GM12878 (cell line): ENCODE data around the gene CMTM2. TPM values are rescaled to one million over a fixed set of nuclear protein-coding genes. Genes with fewer than 3 reads are reported as not detected.

Experiments
- ATF2 ChIP-seq: IDR thresholded peaks from 2 replicates; pipeline ENCODE4 v1.6.1; 2012; ENCODE audit warnings: low read length, inconsistent platforms
- CTCF ChIP-seq, 3 experiments: IDR thresholded peaks in 2 of 3; conservative IDR thresholded peaks in 1 of 3; 2 replicates each; pipeline ENCODE4 v1.5.1; 2011; ENCODE audit warnings: low read depth in 3 of 3, low read length in 3 of 3, mild to moderate bottlenecking in 3 of 3, control low read depth in 2 of 3, moderate library complexity in 2 of 3, inconsistent platforms in 1 of 3, mixed read lengths in 1 of 3; ENCODE audit not compliant: control insufficient read depth in 2 of 3, insufficient read depth in 1 of 3; ENCODE audit errors: extremely low read depth in 1 of 3
- DPF2 ChIP-seq: fragments of 450-650 bp; IDR thresholded peaks from 2 replicates; pipeline ENCODE4 v1.6.1; 2017; ENCODE audit warnings: mild to moderate bottlenecking
- GATAD2B ChIP-seq: fragments of 450-650 bp; conservative IDR thresholded peaks from 2 replicates; pipeline ENCODE4 v1.6.1; 2017; ENCODE audit warnings: low read depth, mild to moderate bottlenecking, moderate library complexity
- IKZF1 ChIP-seq: fragments of 450-650 bp; conservative IDR thresholded peaks from 2 replicates; pipeline ENCODE4 v1.6.1; 2017; ENCODE audit warnings: antibody characterized with exemption, mild to moderate bottlenecking
- KDM1A ChIP-seq: fragments of 200-600 bp; sonication (generic); IDR thresholded peaks from 2 replicates; pipeline ENCODE4 v1.6.1; 2016; ENCODE audit warnings: borderline replicate concordance
- LARP7 ChIP-seq: fragments of 450-650 bp; IDR thresholded peaks from 2 replicates; pipeline ENCODE4 v1.6.1; 2017; ENCODE audit warnings: mild to moderate bottlenecking
- MAX ChIP-seq: IDR thresholded peaks from 2 replicates; pipeline ENCODE4 v1.6.1; 2012; ENCODE audit warnings: low read depth, low read length, improper control_type of control experiment
- MYC ChIP-seq: IDR thresholded peaks from 2 replicates; pipeline ENCODE4 v1.6.1; 2011; ENCODE audit warnings: mild to moderate bottlenecking, low read length, moderate library complexity, inconsistent platforms; ENCODE audit not compliant: insufficient read depth, insufficient replicate concordance, insufficient read length, severe bottlenecking
- NBN ChIP-seq: fragments of 450-650 bp; IDR thresholded peaks from 2 replicates; pipeline ENCODE4 v1.6.1; 2016
- NKRF ChIP-seq: fragments of 450-650 bp; conservative IDR thresholded peaks from 2 replicates; pipeline ENCODE4 v1.6.1; 2017; ENCODE audit warnings: mild to moderate bottlenecking, moderate library complexity
- NR2F1 ChIP-seq: fragments of 450-650 bp; conservative IDR thresholded peaks from 2 replicates; pipeline ENCODE4 v1.6.1; 2017; ENCODE audit warnings: mild to moderate bottlenecking
- RAD21 ChIP-seq: IDR thresholded peaks from 2 replicates; pipeline ENCODE4 v1.6.1; 2011; ENCODE audit warnings: mild to moderate bottlenecking, low read depth, low read length, moderate library complexity; ENCODE audit not compliant: insufficient read depth
- RUNX3 ChIP-seq: IDR thresholded peaks from 2 replicates; pipeline ENCODE4 v1.6.1; 2012; ENCODE audit warnings: low read length, inconsistent platforms
- SMARCA5 ChIP-seq: fragments of 450-650 bp; IDR thresholded peaks from 2 replicates; pipeline ENCODE4 v1.6.1; 2017; ENCODE audit warnings: mild to moderate bottlenecking
- ZBTB33 ChIP-seq: fragments of 450-650 bp; IDR thresholded peaks from 2 replicates; pipeline ENCODE4 v1.6.1; 2017; ENCODE audit warnings: mild to moderate bottlenecking
- ZNF207 ChIP-seq: fragments of 450-650 bp; IDR thresholded peaks from 2 replicates; pipeline ENCODE4 v1.6.1; 2014; ENCODE audit warnings: antibody characterized with exemption, mild to moderate bottlenecking, borderline replicate concordance
- ZNF274 ChIP-seq: IDR thresholded peaks from one replicate; pipeline ENCODE4 v1.8.0; 2011; ENCODE audit not compliant: insufficient read length, insufficient read depth
- polyA plus RNA-seq, 11 experiments: library from polyadenylated mRNA; depleted of rRNA in 4 of 11; unstranded in 6 of 11; stranded (reverse) in 5 of 11; fragments of >200 nt; fragmentation: Nextera tagmentation in 4 of 11; fragmentation: Illumina TruSeq in 1 of 11; extraction: Ambion mirVana in 4 of 11; extraction: Trizol in 1 of 11; gene quantifications; 1 replicate in 1 of 11; 2 replicates in 10 of 11; pipeline versions ENCODE4 v1.2.1 to v1.2.3, GENCODE V29; 2011 to 2016; ENCODE audit warnings: inconsistent platforms in 2 of 11, missing spikeins in 2 of 11, low read depth in 1 of 11
- total RNA-seq, 4 experiments: library from RNA; depleted of rRNA in 3 of 4; stranded (reverse); fragments of >200 nt in 3 of 4; fragmentation: Illumina TruSeq in 1 of 4; extraction: Trizol in 1 of 4; gene quantifications; 2 replicates each; pipeline versions ENCODE4 v1.2.1 to v1.2.3, GENCODE V29; 2013 to 2021

Gene CMTM2
- total and polyA plus RNA-seq, 10 of the 15 experiments (the other 5 are each of a cell fraction or from before 2014, with no cell fraction given) = 0.26 to 0.34 TPM; not detected in 8

- TF ChIP-seq SMARCA5 = peak; percentile 77
- TF ChIP-seq MAX = peak; percentile 40; the same call in 1 of the 2 replicates
- peak; percentile 26; the same call in 1 of the 2 replicates for TF ChIP-seq NR2F1
- no peak for TF ChIP-seq ATF2
- TF ChIP-seq ZBTB33 = no peak
- TF ChIP-seq ZNF207 = no peak
- 0 out of 2 replicates have a peak, but pooled peaks have one; percentile 21 for TF ChIP-seq GATAD2B
- TF ChIP-seq MYC = no peak
- TF ChIP-seq KDM1A = no peak
- no peak for TF ChIP-seq ZNF274
- 0 out of 2 replicates have a peak, but pooled peaks have one; percentile 31 for TF ChIP-seq NKRF
- peak; percentile 91 to 95 (median 92) for TF ChIP-seq CTCF (IDR thresholded peaks at IDR 0.05 in 2 of 3, conservative IDR thresholded peaks at IDR 0.05 in 1 of 3; ENCODE audit: control insufficient read depth in 2 of 3, extremely low read depth in 1 of 3, insufficient read depth in 1 of 3, low read depth in 3 of 3, low read length in 3 of 3)
- TF ChIP-seq RUNX3 = peak; percentile 25; the same call in 1 of the 2 replicates
- peak; percentile 49 for TF ChIP-seq IKZF1
- TF ChIP-seq NBN = peak; percentile 33; the same call in 1 of the 2 replicates
- TF ChIP-seq LARP7 = peak; percentile 66; the same call in 1 of the 2 replicates
- 0 out of 2 replicates have a peak, but pooled peaks have one; percentile 29 for TF ChIP-seq DPF2
- TF ChIP-seq RAD21 = peak; percentile 58
Measured at GRCh38 chr16:66608241-66609138, 29.2 kb downstream of the CMTM2 start (continued).
